RWPE2 (cell line): ENCODE measurements around the gene CDCA4.

Experiments
- ATAC-seq: fragments of 200-7000 bp; cut with Tn5 transposase; 3 replicates; pipeline ENCODE4 v1.9.1; 2021; ENCODE audit warnings: low read depth
- DNase-seq: peaks from one replicate; pipeline ENCODE4 v3.0.0-alpha.2; 2020; ENCODE audit warnings: low spot score
- H3K27ac ChIP-seq: fragments of 450-650 bp; 2 replicates; pipeline ENCODE4 v1.5.1; 2017; ENCODE audit warnings: mild to moderate bottlenecking; ENCODE audit not compliant: poor library complexity, severe bottlenecking
- H3K27me3 ChIP-seq: fragments of 250-450 bp; sonication (Bioruptor Pico); 2 replicates; pipeline ENCODE4 v1.5.1; 2021; ENCODE audit warnings: mild to moderate bottlenecking, moderate library complexity; ENCODE audit not compliant: insufficient read depth, poor library complexity, severe bottlenecking
- H3K36me3 ChIP-seq: fragments of 250-450 bp; sonication (Bioruptor Pico); 2 replicates; pipeline ENCODE4 v1.5.1; 2020; ENCODE audit warnings: low read depth, mild to moderate bottlenecking, moderate library complexity
- H3K4me1 ChIP-seq: fragments of 250-450 bp; sonication (Bioruptor Pico); 2 replicates; pipeline ENCODE4 v1.5.1; 2021; ENCODE audit warnings: mild to moderate bottlenecking, moderate library complexity; ENCODE audit not compliant: insufficient read depth, poor library complexity, severe bottlenecking
- H3K4me3 ChIP-seq: fragments of 250-450 bp; sonication (Bioruptor Pico); 2 replicates; pipeline ENCODE4 v1.5.1; 2021; ENCODE audit warnings: mild to moderate bottlenecking, moderate library complexity; ENCODE audit not compliant: severe bottlenecking
- H3K9me3 ChIP-seq: fragments of 250-450 bp; sonication (Bioruptor Pico); 2 replicates; pipeline ENCODE4 v1.5.1; 2021; ENCODE audit warnings: mild to moderate bottlenecking, moderate library complexity; ENCODE audit not compliant: severe bottlenecking
- CTCF ChIP-seq: fragments of 450-650 bp; IDR thresholded peaks from one replicate; pipeline ENCODE4 v1.5.1; 2017; ENCODE audit warnings: mild to moderate bottlenecking, moderate library complexity; ENCODE audit not compliant: poor library complexity, severe bottlenecking

CDCA4 gene

GRCh38 chr14:105067969-105068301, 47.1 kb upstream of the CDCA4 start:
- Histone ChIP-seq H3K27ac (no peak overlapping the region), H3K36me3 (no peaks in the 10 kb centered on the region), H3K27me3 (no peaks in the 10 kb centered on the region), H3K4me1 (no peaks in the 10 kb centered on the region), H3K9me3 (no peaks in the 10 kb centered on the region), H3K4me3 (no peak overlapping the region)
- ATAC-seq (no peak), DNase-seq (no peak)
- no peak for TF ChIP-seq CTCF

GRCh38 chr14:105067140-105067968, 46.5 kb upstream of the CDCA4 start:
- ATAC-seq (peak; percentile 52), DNase-seq (peak; percentile 73)
- Histone ChIP-seq H3K9me3 (no peaks in the 10 kb centered on the region), H3K27ac (no peak overlapping the region), H3K27me3 (no peaks in the 10 kb centered on the region), H3K4me3 (no peak overlapping the region), H3K36me3 (no peaks in the 10 kb centered on the region), H3K4me1 (no peaks in the 10 kb centered on the region)
- no peak for TF ChIP-seq CTCF

- DNase-seq (peak; percentile 71), ATAC-seq (no peak)
- no peaks in the 10 kb centered on the region for H3K4me1 ChIP-seq
Observed at GRCh38 chr14:105066240-105067071, 45.6 kb upstream of the CDCA4 start.

GRCh38 chr14:105065280-105066228, 44.7 kb upstream of the CDCA4 start, which contains the start of gene GPR132:
Gene GPR132 (minus strand): TSS chr14:105065430. CDS start chr14:105055420, 10,010 bp downstream.
- no peaks in the 10 kb centered on the region for H3K9me3 ChIP-seq
- no peak for TF ChIP-seq CTCF
- no peaks in the 10 kb centered on the region for H3K36me3 ChIP-seq
- ATAC-seq (peak; percentile 37), DNase-seq (peak; percentile 72)
- H3K27ac ChIP-seq: no peak within 1 kb of the TSS
- H3K4me1 ChIP-seq: no peaks in the 10 kb centered on the region
- H3K4me3 ChIP-seq: no peak within 1 kb of the TSS
- H3K27me3 ChIP-seq: no peaks in the 10 kb centered on the region

More at GRCh38 chr14:105066240-105067071, 45.6 kb upstream of the CDCA4 start:
- Histone ChIP-seq H3K27me3 (no peaks in the 10 kb centered on the region), H3K9me3 (no peaks in the 10 kb centered on the region), H3K36me3 (no peaks in the 10 kb centered on the region), H3K4me3 (no peak overlapping the region), H3K27ac (no peak overlapping the region)
- TF ChIP-seq CTCF: no peak
